DND-41 (cell line): ENCODE data around the gene PCGF5.
"Not testable (repeated sequence)": the region's sequence is repeated elsewhere in the genome, so short reads cannot be mapped to it uniquely, and the experiment has no call there.

Source experiments
- ATAC-seq: fragments of 200-7000 bp; cut with Tn5 transposase; 3 replicates; pipeline ENCODE4 v1.9.1; 2021; ENCODE audit warnings: low read depth; ENCODE audit not compliant: insufficient read depth
- DNase-seq: peaks from one replicate; pipeline ENCODE4 v3.0.0-alpha.2; 2020
- H2AFZ ChIP-seq: 2 replicates; pipeline ENCODE4 v1.6.0; 2012; ENCODE audit warnings: low read depth, low read length
- H3K27ac ChIP-seq: 2 replicates; pipeline ENCODE4 v1.5.1; 2012; ENCODE audit warnings: low read length, inconsistent platforms
- H3K27me3 ChIP-seq: fragments of 200-600 bp; sonication (generic); 2 replicates; pipeline ENCODE4 v1.6.0; 2012; ENCODE audit warnings: low read length, mild to moderate bottlenecking, inconsistent platforms; ENCODE audit not compliant: insufficient read depth, poor library complexity
- H3K36me3 ChIP-seq: 2 replicates; pipeline ENCODE4 v1.5.1; 2012; ENCODE audit warnings: low read length, inconsistent platforms; ENCODE audit not compliant: insufficient read depth
- H3K4me1 ChIP-seq: 2 replicates; pipeline ENCODE4 v1.5.1; 2012; ENCODE audit warnings: mild to moderate bottlenecking, low read length; ENCODE audit not compliant: insufficient read depth
- H3K4me2 ChIP-seq: 2 replicates; pipeline ENCODE4 v1.6.0; 2012; ENCODE audit warnings: mild to moderate bottlenecking, moderate library complexity, low read length, inconsistent platforms; ENCODE audit not compliant: insufficient read depth
- H3K4me3 ChIP-seq, 2 experiments: fragments of 200-600 bp in 1 of 2; shearing (Covaris generic) in 1 of 2; 2 replicates each; pipeline ENCODE4 v1.5.1; 2012 to 2016; ENCODE audit warnings: inconsistent platforms in 2 of 2, low read length in 2 of 2, mild to moderate bottlenecking in 2 of 2, low read depth in 1 of 2, moderate library complexity in 1 of 2
- H3K79me2 ChIP-seq: 2 replicates; pipeline ENCODE4 v1.6.0; 2012; ENCODE audit warnings: low read length, inconsistent platforms; ENCODE audit not compliant: insufficient read depth
- H3K9ac ChIP-seq: 2 replicates; pipeline ENCODE4 v1.6.0; 2012; ENCODE audit warnings: low read depth, mild to moderate bottlenecking, inconsistent platforms, low read length, moderate library complexity
- H3K9me3 ChIP-seq: 2 replicates; pipeline ENCODE4 v1.5.1; 2012; ENCODE audit warnings: low read length, moderate library complexity, mild to moderate bottlenecking, inconsistent platforms; ENCODE audit not compliant: insufficient read depth, severe bottlenecking
- H4K20me1 ChIP-seq: 2 replicates; pipeline ENCODE4 v1.6.0; 2012; ENCODE audit warnings: low read length; ENCODE audit not compliant: insufficient read depth
- CTCF ChIP-seq: IDR thresholded peaks from 2 replicates; pipeline ENCODE4 v1.5.1; 2012; ENCODE audit warnings: borderline replicate concordance, low read length, moderate library complexity, mild to moderate bottlenecking; ENCODE audit not compliant: poor library complexity, severe bottlenecking; ENCODE audit errors: extremely low read depth
- EZH2 ChIP-seq: IDR thresholded peaks from 3 replicates; pipeline ENCODE4 v1.6.1; 2012; ENCODE audit warnings: borderline replicate concordance, low read depth, mild to moderate bottlenecking, moderate library complexity, low read length, inconsistent platforms; ENCODE audit not compliant: severe bottlenecking

PCGF5 gene

GRCh38 chr10:91185239-91185875 is 35.1 kb upstream of the PCGF5 start:
- Histone ChIP-seq H3K4me1 (peaks cover 45% of the 10 kb centered on the region), H3K36me3 (peaks cover 6% of the 10 kb centered on the region), H3K9me3 (no peaks in the 10 kb centered on the region), H3K79me2 (peaks cover 99% of the 10 kb centered on the region), H3K9ac (no peak overlapping the region), H3K27me3 (no peaks in the 10 kb centered on the region), H4K20me1 (peaks cover 29% of the 10 kb centered on the region; the same call in 1 of the 2 replicates), H3K27ac (peak overlapping the region; percentile 29), H3K4me2 (peak overlapping the region; percentile 8; the same call in 1 of the 2 replicates), H2AFZ (no peak overlapping the region), H3K4me3 (no peak overlapping the region)
- no peak for TF ChIP-seq CTCF
- TF ChIP-seq EZH2: no peak
- ATAC-seq (no peak), DNase-seq (no peak)

DNA sequence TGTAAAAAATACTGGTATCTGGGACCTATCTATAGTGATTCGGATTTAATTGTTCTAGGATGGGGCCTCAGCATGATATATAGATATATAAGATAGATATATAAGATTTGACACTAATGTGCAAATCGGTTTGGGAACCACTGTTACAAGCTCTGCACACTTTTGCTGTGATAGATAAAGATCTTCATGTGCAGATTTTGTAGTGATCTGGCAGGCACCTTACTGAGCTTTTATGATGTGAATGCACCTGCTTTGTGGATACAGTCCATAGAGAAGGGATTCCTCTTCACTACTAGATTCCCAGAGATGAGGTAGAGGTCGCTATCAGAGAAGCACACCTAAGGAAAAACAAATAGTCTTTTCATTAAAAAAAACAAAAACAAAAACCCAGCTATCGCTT is 33.3 kb upstream of the PCGF5 start:
- no peak overlapping the region for H3K4me2 ChIP-seq
- H3K9me3 ChIP-seq: no peaks in the 10 kb centered on the region
- H3K79me2 ChIP-seq: peaks cover 99% of the 10 kb centered on the region
- ATAC-seq: peak; percentile 73
- no peak overlapping the region for H3K9ac ChIP-seq
- H3K4me3 ChIP-seq: no peak overlapping the region
- DNase-seq: no peak
- H3K36me3 ChIP-seq: peaks cover 6% of the 10 kb centered on the region
- peaks cover 29% of the 10 kb centered on the region; the same call in 1 of the 2 replicates for H4K20me1 ChIP-seq
- H3K27ac ChIP-seq: 0 out of 2 replicates have a peak overlapping the region, but pooled peaks have one; percentile 13
- H3K4me1 ChIP-seq: peaks cover 45% of the 10 kb centered on the region
- H3K27me3 ChIP-seq: no peaks in the 10 kb centered on the region
- no peak for TF ChIP-seq EZH2
- no peak for TF ChIP-seq CTCF
- H2AFZ ChIP-seq: no peak overlapping the region

- Histone ChIP-seq H4K20me1 (peaks cover 31% of the 10 kb centered on the region; the same call in 1 of the 2 replicates), H3K79me2 (peaks cover 99% of the 10 kb centered on the region), H3K4me1 (peaks cover 48% of the 10 kb centered on the region)
- not testable (repeated sequence) for H3K9me3 ChIP-seq, H3K9ac ChIP-seq, H3K27ac ChIP-seq, H3K27me3 ChIP-seq, ATAC-seq, H3K36me3 ChIP-seq, H3K4me3 ChIP-seq, H2AFZ ChIP-seq, H3K4me2 ChIP-seq, DNase-seq
Measured at GRCh38 chr10:91188010-91188409, 32.5 kb upstream of the PCGF5 start.

DNA sequence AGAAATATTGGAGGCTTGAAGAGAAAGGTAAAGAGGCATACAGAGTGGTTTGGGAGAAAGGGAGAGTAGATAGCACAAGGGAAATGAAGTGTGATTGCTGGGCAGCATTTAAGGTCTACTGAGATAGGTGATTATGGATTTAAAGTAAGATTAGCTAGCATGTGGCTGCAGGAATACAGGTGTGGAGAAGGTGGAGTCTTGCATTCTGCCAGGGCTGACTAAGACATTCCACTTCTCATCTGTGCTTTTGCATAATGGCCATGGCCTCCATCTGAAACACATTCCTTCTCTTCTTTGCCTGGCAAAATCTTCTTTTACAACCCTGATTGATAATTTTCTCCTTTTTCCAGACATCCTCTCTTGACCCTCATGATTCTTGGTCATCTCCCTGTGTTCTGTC is 31.6 kb upstream of the PCGF5 start:
- Histone ChIP-seq H3K79me2 (peaks cover 99% of the 10 kb centered on the region), H3K27ac (no peak overlapping the region)
- no peak for ATAC-seq

More for the DNA sequence above, 31.6 kb upstream of the PCGF5 start:
- Histone ChIP-seq H2AFZ (no peak overlapping the region), H4K20me1 (peaks cover 40% of the 10 kb centered on the region; the same call in 1 of the 2 replicates), H3K4me3 (no peak overlapping the region), H3K4me1 (peaks cover 56% of the 10 kb centered on the region), H3K9me3 (no peaks in the 10 kb centered on the region), H3K9ac (no peak overlapping the region), H3K36me3 (peaks cover 6% of the 10 kb centered on the region), H3K27me3 (no peaks in the 10 kb centered on the region), H3K4me2 (no peak overlapping the region)
- TF ChIP-seq EZH2 (no peak), CTCF (no peak)
- DNase-seq: no peak
